ENCODE data around the gene FAM168A. TPM values are rescaled to one million over a fixed set of nuclear protein-coding genes. Genes with fewer than 3 reads are reported as not detected.

The FAM168A gene
- total and polyA plus RNA-seq, 9 of the 15 experiments (the other 6 are each of a cell fraction or from before 2014, with no cell fraction given) = 0.44 to 7.2 (median 2.9) TPM

DNA sequence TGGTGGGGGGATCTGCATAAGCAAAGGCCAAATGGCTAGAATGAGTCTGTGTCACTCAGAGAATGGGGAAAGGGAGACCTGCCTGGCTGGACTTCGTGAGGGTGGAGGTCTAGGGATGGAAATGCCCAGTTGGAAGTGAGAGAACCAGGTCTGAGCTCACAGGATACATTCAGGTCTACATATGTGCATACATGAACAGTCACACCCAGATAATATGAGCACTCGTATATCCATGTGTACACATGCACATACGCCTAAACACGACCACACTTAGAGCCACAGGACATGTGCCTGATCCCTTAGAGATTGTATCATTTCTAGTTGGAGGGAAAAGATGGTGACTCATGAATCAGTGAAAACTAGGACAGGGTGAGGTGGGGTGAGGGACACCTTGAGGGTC, 242.8 kb downstream of the FAM168A start:
- no peak overlapping the region for H2AFZ ChIP-seq (ENCODE audit: low read depth, low read length)
- no peak overlapping the region for H3K4me3 ChIP-seq
- POLR2A ChIA-PET = interaction anchor here (0.7 kb wide), 2 partner anchors 243 to 275 kb away, joined by 3 read pairs; partner anchors contain the start of gene FAM168A
- 0 out of 2 replicates have a peak, but pooled peaks cover under 1% of the 10 kb centered on the region for H4K20me1 ChIP-seq (replicated peaks; ENCODE audit: control insufficient read depth, insufficient read depth, low read length)
- BruUV-seq (replicated peaks) = no TSS peak
- WGBS (ENCODE audit: insufficient coverage, low coverage, missing lambda C conversion rate) = 3% methylated on average over 4 of the region's 4 CpGs
- H3K27me3 ChIP-seq (ENCODE audit: control insufficient read depth in 2 of 2, insufficient read depth in 2 of 2, low read length in 2 of 2) = peaks cover 24 to 48% of the 10 kb centered on the region in 2 experiments
- in situ Hi-C loops (cut with MboI) = no loop called here
- no peak overlapping the region for H3K4me2 ChIP-seq (ENCODE audit: insufficient read depth, low read length)
- intact Hi-C loops (cut with micrococcal nuclease) = no loop called here
- H3K36me3 ChIP-seq (ENCODE audit: control insufficient read depth, insufficient read depth, low read length) = no peaks in the 10 kb centered on the region
- DNase-seq (ENCODE audit: extremely low read depth in 1 of 4, low spot score in 3 of 4) = no peak
- FAIRE-seq = no peak
- no peaks in the 10 kb centered on the region for H3K9me1 ChIP-seq (ENCODE audit: control insufficient read depth, insufficient read depth, low read length)
- ATAC-seq = no peak
- peaks cover 0 to 15% of the 10 kb centered on the region in 2 experiments; a peak in 3 of 5 replicates for H3K4me1 ChIP-seq (replicated peaks in 1 of 2; ENCODE audit: control insufficient read depth in 2 of 2, insufficient read depth in 2 of 2, low read length in 2 of 2)
- H3K9me3 ChIP-seq (replicated peaks; ENCODE audit: control insufficient read depth, insufficient read depth, low read depth, low read length) = no peaks in the 10 kb centered on the region
- CTCF ChIA-PET (ENCODE audit: low intra/inter-chr PET ratio) = no interaction called here
- H3K27ac ChIP-seq (ENCODE audit: extremely low read depth, low read depth, low read length) = no peak overlapping the region
- H3K9ac ChIP-seq (ENCODE audit: insufficient read depth in 1 of 2, low read depth in 2 of 2, low read length in 2 of 2) = no peak overlapping the region
- H3K79me2 ChIP-seq (ENCODE audit: control insufficient read depth, insufficient read depth, low read length) = no peaks in the 10 kb centered on the region
- no peak for TF ChIP-seq NFE2 (IDR thresholded peaks at IDR 0.05; ENCODE audit: low read depth)
- no peak for TF ChIP-seq ZFPM2 (CRISPR knock-in tag; IDR thresholded peaks at IDR 0.05)
- TF ChIP-seq FOSL1 (tag; conservative IDR thresholded peaks at IDR 0.05) = 0 out of 2 replicates have a peak, but pooled peaks have one; percentile 25
- TF ChIP-seq KDM2B (CRISPR knock-in tag; IDR thresholded peaks at IDR 0.05) = no peak
- TF ChIP-seq, protein P1, sequence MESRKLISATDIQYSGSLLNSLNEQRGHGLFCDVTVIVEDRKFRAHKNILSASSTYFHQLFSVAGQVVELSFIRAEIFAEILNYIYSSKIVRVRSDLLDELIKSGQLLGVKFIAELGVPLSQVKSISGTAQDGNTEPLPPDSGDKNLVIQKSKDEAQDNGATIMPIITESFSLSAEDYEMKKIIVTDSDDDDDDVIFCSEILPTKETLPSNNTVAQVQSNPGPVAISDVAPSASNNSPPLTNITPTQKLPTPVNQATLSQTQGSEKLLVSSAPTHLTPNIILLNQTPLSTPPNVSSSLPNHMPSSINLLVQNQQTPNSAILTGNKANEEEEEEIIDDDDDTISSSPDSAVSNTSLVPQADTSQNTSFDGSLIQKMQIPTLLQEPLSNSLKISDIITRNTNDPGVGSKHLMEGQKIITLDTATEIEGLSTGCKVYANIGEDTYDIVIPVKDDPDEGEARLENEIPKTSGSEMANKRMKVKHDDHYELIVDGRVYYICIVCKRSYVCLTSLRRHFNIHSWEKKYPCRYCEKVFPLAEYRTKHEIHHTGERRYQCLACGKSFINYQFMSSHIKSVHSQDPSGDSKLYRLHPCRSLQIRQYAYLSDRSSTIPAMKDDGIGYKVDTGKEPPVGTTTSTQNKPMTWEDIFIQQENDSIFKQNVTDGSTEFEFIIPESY (CRISPR knock-in tag; IDR thresholded peaks at IDR 0.05) = no peak
- no peak for TF ChIP-seq TRIM28 (IDR thresholded peaks at IDR 0.05)
- TF ChIP-seq, protein P2, sequence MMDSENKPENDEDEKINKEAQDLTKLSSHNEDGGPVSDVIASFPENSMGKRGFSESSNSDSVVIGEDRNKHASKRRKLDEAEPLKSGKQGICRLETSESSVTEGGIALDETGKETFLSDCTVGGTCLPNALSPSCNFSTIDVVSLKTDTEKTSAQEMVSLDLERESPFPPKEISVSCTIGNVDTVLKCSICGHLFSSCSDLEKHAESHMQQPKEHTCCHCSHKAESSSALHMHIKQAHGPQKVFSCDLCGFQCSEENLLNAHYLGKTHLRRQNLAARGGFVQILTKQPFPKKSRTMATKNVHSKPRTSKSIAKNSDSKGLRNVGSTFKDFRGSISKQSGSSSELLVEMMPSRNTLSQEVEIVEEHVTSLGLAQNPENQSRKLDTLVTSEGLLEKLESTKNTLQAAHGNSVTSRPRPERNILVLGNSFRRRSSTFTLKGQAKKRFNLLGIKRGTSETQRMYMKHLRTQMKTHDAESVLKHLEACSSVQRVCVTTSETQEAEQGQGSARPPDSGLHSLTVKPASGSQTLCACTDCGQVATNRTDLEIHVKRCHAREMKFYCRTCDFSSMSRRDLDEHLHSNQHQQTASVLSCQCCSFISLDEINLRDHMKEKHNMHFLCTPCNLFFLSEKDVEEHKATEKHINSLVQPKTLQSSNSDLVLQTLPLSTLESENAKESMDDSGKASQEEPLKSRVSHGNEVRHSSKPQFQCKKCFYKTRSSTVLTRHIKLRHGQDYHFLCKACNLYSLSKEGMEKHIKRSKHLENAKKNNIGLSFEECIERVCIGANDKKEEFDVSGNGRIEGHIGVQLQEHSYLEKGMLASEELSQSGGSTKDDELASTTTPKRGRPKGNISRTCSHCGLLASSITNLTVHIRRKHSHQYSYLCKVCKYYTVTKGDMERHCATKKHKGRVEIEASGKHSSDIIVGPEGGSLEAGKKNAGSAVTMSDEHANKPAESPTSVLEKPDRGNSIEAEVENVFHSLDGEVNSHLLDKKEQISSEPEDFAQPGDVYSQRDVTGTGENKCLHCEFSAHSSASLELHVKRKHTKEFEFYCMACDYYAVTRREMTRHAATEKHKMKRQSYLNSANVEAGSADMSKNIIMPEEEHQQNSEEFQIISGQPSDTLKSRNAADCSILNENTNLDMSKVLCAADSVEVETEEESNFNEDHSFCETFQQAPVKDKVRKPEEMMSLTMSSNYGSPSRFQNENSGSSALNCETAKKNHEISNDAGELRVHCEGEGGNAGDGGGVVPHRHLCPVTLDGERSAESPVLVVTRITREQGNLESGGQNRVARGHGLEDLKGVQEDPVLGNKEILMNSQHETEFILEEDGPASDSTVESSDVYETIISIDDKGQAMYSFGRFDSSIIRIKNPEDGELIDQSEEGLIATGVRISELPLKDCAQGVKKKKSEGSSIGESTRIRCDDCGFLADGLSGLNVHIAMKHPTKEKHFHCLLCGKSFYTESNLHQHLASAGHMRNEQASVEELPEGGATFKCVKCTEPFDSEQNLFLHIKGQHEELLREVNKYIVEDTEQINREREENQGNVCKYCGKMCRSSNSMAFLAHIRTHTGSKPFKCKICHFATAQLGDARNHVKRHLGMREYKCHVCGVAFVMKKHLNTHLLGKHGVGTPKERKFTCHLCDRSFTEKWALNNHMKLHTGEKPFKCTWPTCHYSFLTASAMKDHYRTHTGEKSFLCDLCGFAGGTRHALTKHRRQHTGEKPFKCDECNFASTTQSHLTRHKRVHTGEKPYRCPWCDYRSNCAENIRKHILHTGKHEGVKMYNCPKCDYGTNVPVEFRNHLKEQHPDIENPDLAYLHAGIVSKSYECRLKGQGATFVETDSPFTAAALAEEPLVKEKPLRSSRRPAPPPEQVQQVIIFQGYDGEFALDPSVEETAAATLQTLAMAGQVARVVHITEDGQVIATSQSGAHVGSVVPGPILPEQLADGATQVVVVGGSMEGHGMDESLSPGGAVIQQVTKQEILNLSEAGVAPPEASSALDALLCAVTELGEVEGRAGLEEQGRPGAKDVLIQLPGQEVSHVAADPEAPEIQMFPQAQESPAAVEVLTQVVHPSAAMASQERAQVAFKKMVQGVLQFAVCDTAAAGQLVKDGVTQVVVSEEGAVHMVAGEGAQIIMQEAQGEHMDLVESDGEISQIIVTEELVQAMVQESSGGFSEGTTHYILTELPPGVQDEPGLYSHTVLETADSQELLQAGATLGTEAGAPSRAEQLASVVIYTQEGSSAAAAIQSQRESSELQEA (IDR thresholded peaks at IDR 0.05; ENCODE audit: low read depth) = no peak
- no peak for TF ChIP-seq SMAD4 (CRISPR knock-in tag; conservative IDR thresholded peaks at IDR 0.05)
- no peak for TF ChIP-seq DNMT1 (IDR thresholded peaks at IDR 0.05)
